ENCODE data around the gene HSF4. TPM values are rescaled to one million over a fixed set of nuclear protein-coding genes. Genes with fewer than 3 reads are reported as not detected.

HSF4 gene
- total RNA-seq, 1 donor from 2014 or later: 64.9 TPM

GRCh38 chr16:67197704-67198103 is 33.2 kb downstream of the HSF4 start:
- Histone ChIP-seq H3K9me3 (no peaks in the 10 kb centered on the region), H3K27me3 (no peaks in the 10 kb centered on the region), H3K27ac (no peak overlapping the region), H3K4me3 (no peak overlapping the region), H3K36me3 (peaks cover 55 to 63% of the 10 kb centered on the region in 2 donors), H3K4me1 (peaks cover 11 to 13% of the 10 kb centered on the region in 2 donors)
- intact Hi-C loops (cut with DNase I): no loop called here
- DNase-seq (ENCODE audit: low spot score in 2 of 2): no peak
- no peak for TF ChIP-seq CTCF (IDR thresholded peaks at IDR 0.05)

- Histone ChIP-seq H3K4me1 (peaks cover 5 to 7% of the 10 kb centered on the region in 2 donors), H3K27ac (no peak overlapping the region), H3K9me3 (no peaks in the 10 kb centered on the region), H3K36me3 (peaks cover 60 to 68% of the 10 kb centered on the region in 2 donors), H3K4me3 (no peak overlapping the region), H3K27me3 (no peaks in the 10 kb centered on the region)
- no peak for DNase-seq (ENCODE audit: low spot score in 2 of 2)
- intact Hi-C loops (cut with DNase I): no loop called here
- TF ChIP-seq CTCF (IDR thresholded peaks at IDR 0.05): peak; percentile 38 to 52 (median 41)
These were observed 33.7 kb downstream of the HSF4 start for GRCh38 chr16:67198238-67198734.

- Histone ChIP-seq H3K27ac (no peak within 1 kb of the TSS), H3K36me3 (peaks cover 60 to 76% of the 10 kb centered on the region in 2 donors), H3K27me3 (no peaks in the 10 kb centered on the region), H3K4me3 (no peak within 1 kb of the TSS), H3K4me1 (peaks cover 0 to 3% of the 10 kb centered on the region in 2 donors), H3K9me3 (no peaks in the 10 kb centered on the region)
- intact Hi-C loops (cut with DNase I): no loop called here
- DNase-seq (ENCODE audit: low spot score in 2 of 2): no peak
- no peak for TF ChIP-seq CTCF (IDR thresholded peaks at IDR 0.05)
These were observed 34.7 kb downstream of the HSF4 start, which contains the start of gene ELMO3 for GRCh38 chr16:67199011-67199807. Gene ELMO3, plus strand, starts transcription at chr16:67199131. Its CDS starts 196 bp downstream, at chr16:67199327.

GRCh38 chr16:67199808-67200198 is 35.3 kb downstream of the HSF4 start:
- no peaks in the 10 kb centered on the region for H3K27me3 ChIP-seq
- no peak for DNase-seq (ENCODE audit: low spot score in 2 of 2)
- no peaks in the 10 kb centered on the region for H3K9me3 ChIP-seq
- H3K4me3 ChIP-seq: no peak overlapping the region
- peaks cover 0 to 3% of the 10 kb centered on the region in 2 donors for H3K4me1 ChIP-seq
- H3K27ac ChIP-seq: no peak overlapping the region
- H3K36me3 ChIP-seq: peaks cover 56 to 71% of the 10 kb centered on the region in 2 donors
- TF ChIP-seq CTCF (IDR thresholded peaks at IDR 0.05): no peak
- intact Hi-C loops (cut with DNase I): no loop called here

GRCh38 chr16:67200491-67200890 is 35.9 kb downstream of the HSF4 start:
- TF ChIP-seq CTCF (IDR thresholded peaks at IDR 0.05): no peak
- no peak overlapping the region for H3K4me3 ChIP-seq
- H3K36me3 ChIP-seq: peaks cover 49 to 64% of the 10 kb centered on the region in 2 donors
- H3K9me3 ChIP-seq: no peaks in the 10 kb centered on the region
- intact Hi-C loops (cut with DNase I): no loop called here
- DNase-seq (ENCODE audit: low spot score in 2 of 2): no peak
- no peak overlapping the region for H3K27ac ChIP-seq
- no peaks in the 10 kb centered on the region for H3K27me3 ChIP-seq
- peaks cover 0 to 3% of the 10 kb centered on the region in 2 donors for H3K4me1 ChIP-seq

Data from ascending aorta (tissue), 2 donors.